Measurements from ENCODE around the gene CTNNB1. TPM values are rescaled to one million over a fixed set of nuclear protein-coding genes. Genes with fewer than 3 reads are reported as not detected.

The CTNNB1 gene
- total and polyA plus RNA-seq, 2 of the 13 experiments (the other 11 are each of a cell fraction or from before 2014, with no cell fraction given) = 398 to 489 TPM

DNA sequence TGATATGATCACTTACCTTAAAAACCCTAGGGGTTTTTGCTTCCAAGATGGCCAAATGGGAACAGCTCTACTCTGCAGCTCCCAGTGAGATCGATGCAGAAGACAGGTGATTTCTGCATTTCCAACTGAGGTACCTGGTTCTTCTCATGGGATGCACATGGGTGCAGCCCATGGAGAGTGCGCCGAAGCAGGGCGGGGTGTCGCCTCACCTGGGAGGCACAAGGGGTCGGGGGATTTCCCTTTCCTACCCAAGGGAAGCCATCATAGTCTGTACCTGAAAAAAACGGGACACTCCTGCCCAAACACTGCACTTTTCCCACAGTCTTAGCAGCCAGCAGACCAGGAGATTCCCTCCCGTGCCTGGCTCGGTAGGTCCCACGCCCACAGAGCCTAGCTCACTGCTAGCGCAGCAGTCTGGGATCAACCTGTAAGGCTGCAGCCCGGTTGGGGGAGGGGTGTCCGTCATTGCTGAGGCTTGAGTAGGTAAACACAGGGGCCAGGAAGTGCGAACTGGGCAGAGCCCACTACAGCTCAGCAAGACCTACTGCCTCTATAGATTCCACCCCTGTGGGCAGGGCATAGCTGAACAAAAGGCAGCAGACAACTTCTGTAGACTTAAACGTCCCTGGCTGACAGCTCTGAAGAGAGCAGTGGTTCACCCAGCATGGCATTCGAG lies 78.6 kb downstream of the CTNNB1 start (continued):
- TF ChIP-seq, protein P1, sequence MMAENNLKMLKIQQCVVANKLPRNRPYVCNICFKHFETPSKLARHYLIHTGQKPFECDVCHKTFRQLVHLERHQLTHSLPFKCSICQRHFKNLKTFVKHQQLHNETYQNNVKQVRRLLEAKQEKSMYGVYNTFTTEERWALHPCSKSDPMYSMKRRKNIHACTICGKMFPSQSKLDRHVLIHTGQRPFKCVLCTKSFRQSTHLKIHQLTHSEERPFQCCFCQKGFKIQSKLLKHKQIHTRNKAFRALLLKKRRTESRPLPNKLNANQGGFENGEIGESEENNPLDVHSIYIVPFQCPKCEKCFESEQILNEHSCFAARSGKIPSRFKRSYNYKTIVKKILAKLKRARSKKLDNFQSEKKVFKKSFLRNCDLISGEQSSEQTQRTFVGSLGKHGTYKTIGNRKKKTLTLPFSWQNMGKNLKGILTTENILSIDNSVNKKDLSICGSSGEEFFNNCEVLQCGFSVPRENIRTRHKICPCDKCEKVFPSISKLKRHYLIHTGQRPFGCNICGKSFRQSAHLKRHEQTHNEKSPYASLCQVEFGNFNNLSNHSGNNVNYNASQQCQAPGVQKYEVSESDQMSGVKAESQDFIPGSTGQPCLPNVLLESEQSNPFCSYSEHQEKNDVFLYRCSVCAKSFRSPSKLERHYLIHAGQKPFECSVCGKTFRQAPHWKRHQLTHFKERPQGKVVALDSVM (CRISPR knock-in tag; IDR thresholded peaks at IDR 0.05) = no peak
- no peak for TF ChIP-seq EZH2 (conservative IDR thresholded peaks at IDR 0.05; ENCODE audit: low read depth, low read length)
- no peak for TF ChIP-seq KDM1A (CRISPR knock-in tag; IDR thresholded peaks at IDR 0.05)
- no peak for TF ChIP-seq KDM6A (CRISPR knock-in tag; IDR thresholded peaks at IDR 0.05; ENCODE audit: low read depth)
- TF ChIP-seq, protein P2, sequence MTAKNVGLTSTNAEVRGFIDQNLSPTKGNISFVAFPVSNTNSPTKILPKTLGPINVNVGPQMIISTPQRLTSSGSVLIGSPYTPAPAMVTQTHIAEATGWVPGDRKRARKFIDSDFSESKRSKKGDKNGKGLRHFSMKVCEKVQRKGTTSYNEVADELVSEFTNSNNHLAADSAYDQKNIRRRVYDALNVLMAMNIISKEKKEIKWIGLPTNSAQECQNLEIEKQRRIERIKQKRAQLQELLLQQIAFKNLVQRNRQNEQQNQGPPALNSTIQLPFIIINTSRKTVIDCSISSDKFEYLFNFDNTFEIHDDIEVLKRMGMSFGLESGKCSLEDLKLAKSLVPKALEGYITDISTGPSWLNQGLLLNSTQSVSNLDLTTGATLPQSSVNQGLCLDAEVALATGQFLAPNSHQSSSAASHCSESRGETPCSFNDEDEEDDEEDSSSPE (CRISPR knock-in tag; IDR thresholded peaks at IDR 0.05) = no peak
- TF ChIP-seq, protein P3, sequence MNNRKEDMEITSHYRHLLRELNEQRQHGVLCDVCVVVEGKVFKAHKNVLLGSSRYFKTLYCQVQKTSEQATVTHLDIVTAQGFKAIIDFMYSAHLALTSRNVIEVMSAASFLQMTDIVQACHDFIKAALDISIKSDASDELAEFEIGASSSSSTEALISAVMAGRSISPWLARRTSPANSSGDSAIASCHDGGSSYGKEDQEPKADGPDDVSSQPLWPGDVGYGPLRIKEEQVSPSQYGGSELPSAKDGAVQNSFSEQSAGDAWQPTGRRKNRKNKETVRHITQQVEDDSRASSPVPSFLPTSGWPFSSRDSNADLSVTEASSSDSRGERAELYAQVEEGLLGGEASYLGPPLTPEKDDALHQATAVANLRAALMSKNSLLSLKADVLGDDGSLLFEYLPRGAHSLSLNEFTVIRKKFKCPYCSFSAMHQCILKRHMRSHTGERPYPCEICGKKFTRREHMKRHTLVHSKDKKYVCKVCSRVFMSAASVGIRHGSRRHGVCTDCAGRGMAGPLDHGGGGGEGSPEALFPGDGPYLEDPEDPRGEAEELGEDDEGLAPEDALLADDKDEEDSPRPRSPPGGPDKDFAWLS (CRISPR knock-in tag; IDR thresholded peaks at IDR 0.05; ENCODE audit: borderline replicate concordance) = no peak
- TF ChIP-seq, protein P4, sequence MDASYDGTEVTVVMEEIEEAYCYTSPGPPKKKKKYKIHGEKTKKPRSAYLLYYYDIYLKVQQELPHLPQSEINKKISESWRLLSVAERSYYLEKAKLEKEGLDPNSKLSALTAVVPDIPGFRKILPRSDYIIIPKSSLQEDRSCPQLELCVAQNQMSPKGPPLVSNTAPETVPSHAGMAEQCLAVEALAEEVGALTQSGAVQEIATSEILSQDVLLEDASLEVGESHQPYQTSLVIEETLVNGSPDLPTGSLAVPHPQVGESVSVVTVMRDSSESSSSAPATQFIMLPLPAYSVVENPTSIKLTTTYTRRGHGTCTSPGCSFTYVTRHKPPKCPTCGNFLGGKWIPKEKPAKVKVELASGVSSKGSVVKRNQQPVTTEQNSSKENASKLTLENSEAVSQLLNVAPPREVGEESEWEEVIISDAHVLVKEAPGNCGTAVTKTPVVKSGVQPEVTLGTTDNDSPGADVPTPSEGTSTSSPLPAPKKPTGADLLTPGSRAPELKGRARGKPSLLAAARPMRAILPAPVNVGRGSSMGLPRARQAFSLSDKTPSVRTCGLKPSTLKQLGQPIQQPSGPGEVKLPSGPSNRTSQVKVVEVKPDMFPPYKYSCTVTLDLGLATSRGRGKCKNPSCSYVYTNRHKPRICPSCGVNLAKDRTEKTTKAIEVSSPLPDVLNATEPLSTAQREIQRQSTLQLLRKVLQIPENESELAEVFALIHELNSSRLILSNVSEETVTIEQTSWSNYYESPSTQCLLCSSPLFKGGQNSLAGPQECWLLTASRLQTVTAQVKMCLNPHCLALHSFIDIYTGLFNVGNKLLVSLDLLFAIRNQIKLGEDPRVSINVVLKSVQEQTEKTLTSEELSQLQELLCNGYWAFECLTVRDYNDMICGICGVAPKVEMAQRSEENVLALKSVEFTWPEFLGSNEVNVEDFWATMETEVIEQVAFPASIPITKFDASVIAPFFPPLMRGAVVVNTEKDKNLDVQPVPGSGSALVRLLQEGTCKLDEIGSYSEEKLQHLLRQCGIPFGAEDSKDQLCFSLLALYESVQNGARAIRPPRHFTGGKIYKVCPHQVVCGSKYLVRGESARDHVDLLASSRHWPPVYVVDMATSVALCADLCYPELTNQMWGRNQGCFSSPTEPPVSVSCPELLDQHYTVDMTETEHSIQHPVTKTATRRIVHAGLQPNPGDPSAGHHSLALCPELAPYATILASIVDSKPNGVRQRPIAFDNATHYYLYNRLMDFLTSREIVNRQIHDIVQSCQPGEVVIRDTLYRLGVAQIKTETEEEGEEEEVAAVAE (CRISPR knock-in tag; IDR thresholded peaks at IDR 0.05; ENCODE audit: borderline replicate concordance) = no peak
- TF ChIP-seq CAMTA2 (CRISPR knock-in tag; IDR thresholded peaks at IDR 0.05; ENCODE audit: borderline replicate concordance) = no peak
- TF ChIP-seq SP1 (IDR thresholded peaks at IDR 0.05) = no peak
- TF ChIP-seq SP1 (CRISPR knock-in tag; IDR thresholded peaks at IDR 0.05) = 0 out of 2 replicates have a peak, but pooled peaks have one; percentile 8
- no peak for TF ChIP-seq ARNT (IDR thresholded peaks at IDR 0.05)
- TF ChIP-seq DPF2 (CRISPR knock-in tag; IDR thresholded peaks at IDR 0.05; ENCODE audit: borderline replicate concordance, low read depth) = peak; percentile 32; the same call in 1 of the 2 replicates
- TF ChIP-seq HNRNPL (IDR thresholded peaks at IDR 0.05; ENCODE audit: low read depth, low read length) = peak; percentile 71; the same call in 1 of the 2 replicates
- TF ChIP-seq, protein P5, sequence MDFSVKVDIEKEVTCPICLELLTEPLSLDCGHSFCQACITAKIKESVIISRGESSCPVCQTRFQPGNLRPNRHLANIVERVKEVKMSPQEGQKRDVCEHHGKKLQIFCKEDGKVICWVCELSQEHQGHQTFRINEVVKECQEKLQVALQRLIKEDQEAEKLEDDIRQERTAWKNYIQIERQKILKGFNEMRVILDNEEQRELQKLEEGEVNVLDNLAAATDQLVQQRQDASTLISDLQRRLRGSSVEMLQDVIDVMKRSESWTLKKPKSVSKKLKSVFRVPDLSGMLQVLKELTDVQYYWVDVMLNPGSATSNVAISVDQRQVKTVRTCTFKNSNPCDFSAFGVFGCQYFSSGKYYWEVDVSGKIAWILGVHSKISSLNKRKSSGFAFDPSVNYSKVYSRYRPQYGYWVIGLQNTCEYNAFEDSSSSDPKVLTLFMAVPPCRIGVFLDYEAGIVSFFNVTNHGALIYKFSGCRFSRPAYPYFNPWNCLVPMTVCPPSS (IDR thresholded peaks at IDR 0.05) = no peak
- peak; percentile 62 for TF ChIP-seq FOSL2 (CRISPR knock-in tag; IDR thresholded peaks at IDR 0.05)
- no peak for TF ChIP-seq SRF (IDR thresholded peaks at IDR 0.05; ENCODE audit: low read depth, low read length)
- TF ChIP-seq PRMT3 (CRISPR knock-in tag; IDR thresholded peaks at IDR 0.05; ENCODE audit: borderline replicate concordance, low read depth) = no peak
- TF ChIP-seq, protein P6, sequence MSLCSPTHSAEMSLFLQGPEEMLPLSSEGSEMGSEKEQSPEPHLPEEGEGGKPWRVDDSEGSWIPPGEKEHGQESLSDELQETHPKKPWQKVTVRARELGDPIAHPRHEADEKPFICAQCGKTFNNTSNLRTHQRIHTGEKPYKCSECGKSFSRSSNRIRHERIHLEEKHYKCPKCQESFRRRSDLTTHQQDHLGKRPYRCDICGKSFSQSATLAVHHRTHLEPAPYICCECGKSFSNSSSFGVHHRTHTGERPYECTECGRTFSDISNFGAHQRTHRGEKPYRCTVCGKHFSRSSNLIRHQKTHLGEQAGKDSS (CRISPR knock-in tag; IDR thresholded peaks at IDR 0.05; ENCODE audit: borderline replicate concordance, low read depth) = peak; percentile 62; the same call in 1 of the 2 replicates

Data from HepG2 (cell line).